Fibroblast of villous mesenchyme (primary cell): ENCODE measurements around the gene EXT2. TPM values are rescaled to one million over a fixed set of nuclear protein-coding genes. Genes with fewer than 3 reads are reported as not detected.
A peak's percentile ranks its signal among the peaks of the same experiment; 100 is the strongest.

Experiments
- DNase-seq: peaks from one replicate; pipeline ENCODE4 v3.0.0-alpha.2; 2010; ENCODE audit warnings: low read depth
- H3K4me3 ChIP-seq: 2 replicates; pipeline ENCODE4 v1.5.1; 2011; ENCODE audit warnings: low read depth, mild to moderate bottlenecking, low read length
- total RNA-seq: library from RNA; depleted of rRNA; stranded (reverse); fragments of >200 nt; gene quantifications from 2 replicates; pipeline ENCODE4 v1.2.3, GENCODE V29; 2012
- TF ChIP-seq, protein P1 (sequence below): IDR thresholded peaks from 2 replicates; pipeline ENCODE4 v1.5.1; 2012; ENCODE audit warnings: low read depth, mild to moderate bottlenecking, low read length; ENCODE audit not compliant: insufficient read depth

Gene EXT2
- total RNA-seq, 1 donor, result 161 TPM

- TF ChIP-seq, protein P1, sequence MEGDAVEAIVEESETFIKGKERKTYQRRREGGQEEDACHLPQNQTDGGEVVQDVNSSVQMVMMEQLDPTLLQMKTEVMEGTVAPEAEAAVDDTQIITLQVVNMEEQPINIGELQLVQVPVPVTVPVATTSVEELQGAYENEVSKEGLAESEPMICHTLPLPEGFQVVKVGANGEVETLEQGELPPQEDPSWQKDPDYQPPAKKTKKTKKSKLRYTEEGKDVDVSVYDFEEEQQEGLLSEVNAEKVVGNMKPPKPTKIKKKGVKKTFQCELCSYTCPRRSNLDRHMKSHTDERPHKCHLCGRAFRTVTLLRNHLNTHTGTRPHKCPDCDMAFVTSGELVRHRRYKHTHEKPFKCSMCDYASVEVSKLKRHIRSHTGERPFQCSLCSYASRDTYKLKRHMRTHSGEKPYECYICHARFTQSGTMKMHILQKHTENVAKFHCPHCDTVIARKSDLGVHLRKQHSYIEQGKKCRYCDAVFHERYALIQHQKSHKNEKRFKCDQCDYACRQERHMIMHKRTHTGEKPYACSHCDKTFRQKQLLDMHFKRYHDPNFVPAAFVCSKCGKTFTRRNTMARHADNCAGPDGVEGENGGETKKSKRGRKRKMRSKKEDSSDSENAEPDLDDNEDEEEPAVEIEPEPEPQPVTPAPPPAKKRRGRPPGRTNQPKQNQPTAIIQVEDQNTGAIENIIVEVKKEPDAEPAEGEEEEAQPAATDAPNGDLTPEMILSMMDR, result no peak
- DNase-seq, result no peak
- no peak overlapping the region for H3K4me3 ChIP-seq
Measured at GRCh38 chr11:44267750-44268613, 172.5 kb downstream of the EXT2 start.

- H3K4me3 ChIP-seq, result no peak overlapping the region
- DNase-seq, result no peak
- TF ChIP-seq, protein P1, result no peak
Measured at GRCh38 chr11:44268614-44269080, 173.2 kb downstream of the EXT2 start.

DNA sequence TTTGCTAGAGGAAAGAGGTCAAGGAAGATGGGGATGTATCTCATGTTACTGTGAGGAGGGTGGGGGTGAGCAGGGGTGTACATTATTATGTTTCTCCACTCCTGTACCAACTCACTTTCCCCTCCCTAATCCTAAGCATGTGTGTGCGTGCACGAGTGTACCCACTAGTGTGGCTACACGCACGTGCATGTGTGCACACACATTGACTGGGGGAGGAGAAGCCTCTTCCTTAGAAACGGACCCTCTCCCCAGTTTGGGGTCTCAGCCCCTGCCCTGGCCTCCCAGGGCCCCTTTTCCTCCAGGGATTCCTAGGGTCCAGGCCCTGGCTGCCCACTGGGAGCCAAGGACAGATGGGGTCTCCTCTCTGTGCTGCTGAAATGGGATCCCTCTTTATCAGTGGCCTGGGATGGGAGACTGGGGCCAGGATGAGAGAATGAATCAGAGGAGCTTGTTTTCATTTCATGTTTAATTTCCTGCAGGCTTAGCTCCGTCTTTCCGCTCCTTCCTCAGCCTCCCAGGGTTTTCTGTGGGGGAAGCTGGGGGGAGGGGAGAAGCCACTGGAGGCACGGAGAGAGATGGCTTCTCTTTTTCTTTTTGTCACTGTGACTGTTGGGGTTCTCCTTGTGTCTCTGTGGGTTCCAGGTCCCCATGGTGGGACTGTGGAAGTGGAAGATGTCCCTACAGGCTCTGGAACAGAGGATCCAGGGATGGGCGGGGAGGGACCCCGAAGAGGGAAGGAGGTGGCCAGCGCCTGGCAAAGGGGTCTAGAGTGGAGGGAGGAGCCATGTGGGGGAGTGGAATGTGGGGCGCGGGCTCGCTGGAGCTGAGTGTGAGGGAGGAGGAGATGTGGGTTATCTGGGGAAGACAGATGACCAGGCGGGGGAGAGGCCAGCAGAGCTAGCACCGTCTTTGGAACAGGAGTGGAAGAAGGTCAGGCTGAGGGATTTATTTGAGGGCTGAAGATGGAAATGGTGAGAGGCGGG lies 174.2 kb downstream of the EXT2 start:
- TF ChIP-seq, protein P1, result no peak
- DNase-seq, result peak; percentile 26
- no peak overlapping the region for H3K4me3 ChIP-seq

DNA sequence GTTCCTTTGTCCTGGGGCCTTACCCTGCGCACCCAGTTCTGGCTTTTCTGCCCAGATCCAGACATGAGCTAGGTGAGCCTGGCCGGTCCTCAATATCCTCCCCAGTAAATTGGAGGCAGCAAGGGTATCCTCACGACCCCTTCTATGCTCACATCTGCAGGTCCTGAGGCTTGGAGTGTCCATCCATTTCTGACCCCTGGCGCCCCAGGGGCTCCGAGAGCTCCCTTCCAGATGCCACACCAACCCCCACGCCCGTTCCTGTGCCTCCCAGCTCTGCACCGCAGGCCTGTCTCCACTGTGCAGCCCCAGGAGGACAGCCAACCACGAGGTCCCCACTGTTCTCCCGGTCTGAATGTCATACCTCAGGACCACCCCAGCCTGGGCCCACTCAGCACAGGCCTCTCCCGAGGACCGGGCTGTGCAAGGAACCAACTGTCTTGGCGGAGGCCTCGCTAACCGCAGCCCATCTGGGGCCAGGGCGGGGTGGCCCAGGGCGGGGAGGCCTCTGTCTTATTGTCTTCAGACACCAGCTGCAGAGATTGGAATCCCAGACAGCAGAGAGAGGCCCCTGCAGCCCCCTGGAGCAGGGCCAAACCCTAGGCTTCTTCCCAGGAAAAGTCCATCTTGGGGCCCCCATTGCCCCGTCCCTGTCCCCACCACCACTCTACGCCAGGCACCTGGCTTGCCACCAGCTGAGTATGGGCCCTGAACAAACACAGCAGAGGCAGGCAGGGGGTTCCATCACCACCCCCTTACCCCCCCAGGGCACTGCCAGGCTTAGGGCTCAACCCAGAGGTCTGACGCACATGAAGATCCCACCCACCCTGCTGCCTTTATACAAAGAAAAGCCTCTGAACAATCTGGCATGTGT lies 175.2 kb downstream of the EXT2 start:
- no peak overlapping the region for H3K4me3 ChIP-seq
- TF ChIP-seq, protein P1, result no peak
- no peak for DNase-seq

- DNase-seq, result no peak
- no peak overlapping the region for H3K4me3 ChIP-seq
- TF ChIP-seq, protein P1, result no peak
Measured at GRCh38 chr11:44271286-44271685, 175.8 kb downstream of the EXT2 start.

GRCh38 chr11:44274404-44274803 lies 178.9 kb downstream of the EXT2 start:
- H3K4me3 ChIP-seq, result no peak overlapping the region
- no peak for DNase-seq
- TF ChIP-seq, protein P1, result no peak
